ENCODE data around the gene CEP290.

CEP290 gene

GRCh38 chr12:88141774-88142609 lies at the start of gene CEP290, which contains the start of gene TMTC3:
Gene CEP290 (minus strand): TSS chr12:88142088. CDS start chr12:88141307, 781 bp downstream.
Gene TMTC3 (plus strand): TSS chr12:88142307. CDS start chr12:88148316, 6,009 bp downstream.
- peak within 1 kb of the TSS; percentile 96 for H3K4me3 ChIP-seq (ENCODE audit: low read depth, low read length)
- no peak for TF ChIP-seq CTCF (IDR thresholded peaks at IDR 0.05; ENCODE audit: insufficient read depth, low read length, missing control alignments)
- POLR2A ChIA-PET = interaction anchor here (0.6 to 0.9 kb wide), 2 partner anchors 10 to 438 kb away, joined by 3 read pairs; partner anchors contain the start of gene KITLG
- DNase-seq (ENCODE audit: low read depth, low spot score) = peak; percentile 97
- CTCF ChIA-PET = interaction anchor here (0.8 to 1.2 kb wide), 4 partner anchors 13 to 983 kb away, joined by 3 to 4 read pairs (median 3); no protein-coding TSS in a partner anchor

GRCh38 chr12:88188180-88188579 lies 46.3 kb upstream of the CEP290 start:
- CTCF ChIA-PET = no interaction called here
- no peak for TF ChIP-seq CTCF (IDR thresholded peaks at IDR 0.05; ENCODE audit: insufficient read depth, low read length, missing control alignments)
- POLR2A ChIA-PET = interaction anchor here (0.6 kb wide), 1 partner anchor 284 kb away, joined by 3 read pairs; no protein-coding TSS in a partner anchor
- no peak for DNase-seq (ENCODE audit: low read depth, low spot score)
- H3K4me3 ChIP-seq (ENCODE audit: low read depth, low read length) = no peak overlapping the region

GRCh38 chr12:88187571-88187970 lies 45.7 kb upstream of the CEP290 start:
- CTCF ChIA-PET = interaction anchor here (1.3 kb wide), 1 partner anchor 14 kb away, joined by 4 read pairs; no protein-coding TSS in a partner anchor
- H3K4me3 ChIP-seq (ENCODE audit: low read depth, low read length) = no peak overlapping the region
- no peak for TF ChIP-seq CTCF (IDR thresholded peaks at IDR 0.05; ENCODE audit: insufficient read depth, low read length, missing control alignments)
- no peak for DNase-seq (ENCODE audit: low read depth, low spot score)
- POLR2A ChIA-PET = no interaction called here

- CTCF ChIA-PET = interaction anchor here (1.3 kb wide), 1 partner anchor 12 kb away, joined by 4 read pairs; no protein-coding TSS in a partner anchor
- H3K4me3 ChIP-seq (ENCODE audit: low read depth, low read length) = no peak overlapping the region
- peak; percentile 26 for DNase-seq (ENCODE audit: low read depth, low spot score)
- POLR2A ChIA-PET = interaction anchor here (1.0 kb wide), 1 partner anchor 394 kb away, joined by 3 read pairs; no protein-coding TSS in a partner anchor
- TF ChIP-seq CTCF (IDR thresholded peaks at IDR 0.05; ENCODE audit: insufficient read depth, low read length, missing control alignments) = no peak
Measured at GRCh38 chr12:88185988-88186387, 44.1 kb upstream of the CEP290 start.

GRCh38 chr12:88185279-88185678 lies 43.4 kb upstream of the CEP290 start:
- H3K4me3 ChIP-seq (ENCODE audit: low read depth, low read length) = no peak overlapping the region
- TF ChIP-seq CTCF (IDR thresholded peaks at IDR 0.05; ENCODE audit: insufficient read depth, low read length, missing control alignments) = no peak
- CTCF ChIA-PET = interaction anchor here (1.0 kb wide), 1 partner anchor 9 kb away, joined by 3 read pairs; no protein-coding TSS in a partner anchor
- no peak for DNase-seq (ENCODE audit: low read depth, low spot score)
- POLR2A ChIA-PET = interaction anchor here (1.0 kb wide), 1 partner anchor 394 kb away, joined by 3 read pairs; no protein-coding TSS in a partner anchor

- H3K4me3 ChIP-seq (ENCODE audit: low read depth, low read length) = no peak overlapping the region
- DNase-seq (ENCODE audit: low read depth, low spot score) = no peak
- ChIA-PET CTCF (no interaction called here), POLR2A (no interaction called here)
- TF ChIP-seq CTCF (IDR thresholded peaks at IDR 0.05; ENCODE audit: insufficient read depth, low read length, missing control alignments) = no peak
Measured at GRCh38 chr12:88184196-88184595, 42.3 kb upstream of the CEP290 start.

All from AG04449 (cell line).